HL-60 (cell line): ENCODE results near the gene DNAJC6.

Source experiments
- CTCF ChIP-seq: IDR thresholded peaks from one replicate; pipeline ENCODE4 v1.5.1; 2011; ENCODE audit warnings: low read length, control low read depth, inconsistent platforms; ENCODE audit not compliant: insufficient read depth
- GABPA ChIP-seq: IDR thresholded peaks from 2 replicates; pipeline ENCODE4 v1.6.1; 2012; ENCODE audit warnings: low read depth
- POLR2AphosphoS5 ChIP-seq: IDR thresholded peaks from 2 replicates; pipeline ENCODE4 v1.6.1; 2012; ENCODE audit warnings: low read depth
- REST ChIP-seq: IDR thresholded peaks from 2 replicates; pipeline ENCODE4 v1.6.1; 2012; ENCODE audit warnings: low read depth; ENCODE audit not compliant: insufficient replicate concordance
- SPI1 ChIP-seq: IDR thresholded peaks from 2 replicates; pipeline ENCODE4 v1.6.1; 2012; ENCODE audit warnings: low read depth, mild to moderate bottlenecking, borderline replicate concordance

DNA sequence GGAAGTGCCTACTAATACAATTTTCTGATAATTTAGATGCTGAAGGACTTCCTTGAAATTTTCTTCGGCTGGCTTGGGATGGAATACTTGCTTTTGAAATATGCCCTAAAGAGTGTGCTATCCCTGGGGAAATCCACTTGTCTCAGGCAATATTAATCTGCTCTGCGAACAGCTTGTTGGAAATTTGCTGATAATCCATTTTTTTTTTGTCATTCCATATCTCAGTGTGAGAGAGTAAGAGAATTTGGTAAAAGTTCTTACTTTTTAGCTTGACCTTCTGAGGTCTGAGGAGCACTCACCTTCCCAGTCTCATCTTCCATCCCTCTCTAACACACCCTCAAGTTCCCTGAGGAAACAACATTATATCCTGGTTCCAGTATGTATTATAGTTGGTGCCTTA lies 36.8 kb downstream of the DNAJC6 start:
- no peak for TF ChIP-seq CTCF
- TF ChIP-seq REST, result no peak
- TF ChIP-seq POLR2AphosphoS5, result no peak
- no peak for TF ChIP-seq GABPA
- no peak for TF ChIP-seq SPI1
